ENCODE results near the gene ADAP2. TPM values are rescaled to one million over a fixed set of nuclear protein-coding genes. Genes with fewer than 3 reads are reported as not detected.
"Not testable (repeated sequence)": the region's sequence is repeated elsewhere in the genome, so short reads cannot be mapped to it uniquely, and the experiment has no call there.

The ADAP2 gene
- total RNA-seq, 1 donor from 2014 or later = 0.62 TPM

GRCh38 chr17:30965686-30966085 is 43.9 kb downstream of the ADAP2 start:
- Mint-ChIP-seq H3K4me1 (ENCODE audit: unreplicated experiment) (peaks cover 9% of the 10 kb centered on the region), H3K27me3 (ENCODE audit: unreplicated experiment) (no peaks in the 10 kb centered on the region), H3K27ac (ENCODE audit: unreplicated experiment) (no peak overlapping the region), H3K36me3 (ENCODE audit: unreplicated experiment) (no peaks in the 10 kb centered on the region), H3K4me3 (ENCODE audit: unreplicated experiment) (no peak overlapping the region), H3K9me3 (ENCODE audit: unreplicated experiment) (no peaks in the 10 kb centered on the region)
- TF ChIP-seq, protein P1, sequence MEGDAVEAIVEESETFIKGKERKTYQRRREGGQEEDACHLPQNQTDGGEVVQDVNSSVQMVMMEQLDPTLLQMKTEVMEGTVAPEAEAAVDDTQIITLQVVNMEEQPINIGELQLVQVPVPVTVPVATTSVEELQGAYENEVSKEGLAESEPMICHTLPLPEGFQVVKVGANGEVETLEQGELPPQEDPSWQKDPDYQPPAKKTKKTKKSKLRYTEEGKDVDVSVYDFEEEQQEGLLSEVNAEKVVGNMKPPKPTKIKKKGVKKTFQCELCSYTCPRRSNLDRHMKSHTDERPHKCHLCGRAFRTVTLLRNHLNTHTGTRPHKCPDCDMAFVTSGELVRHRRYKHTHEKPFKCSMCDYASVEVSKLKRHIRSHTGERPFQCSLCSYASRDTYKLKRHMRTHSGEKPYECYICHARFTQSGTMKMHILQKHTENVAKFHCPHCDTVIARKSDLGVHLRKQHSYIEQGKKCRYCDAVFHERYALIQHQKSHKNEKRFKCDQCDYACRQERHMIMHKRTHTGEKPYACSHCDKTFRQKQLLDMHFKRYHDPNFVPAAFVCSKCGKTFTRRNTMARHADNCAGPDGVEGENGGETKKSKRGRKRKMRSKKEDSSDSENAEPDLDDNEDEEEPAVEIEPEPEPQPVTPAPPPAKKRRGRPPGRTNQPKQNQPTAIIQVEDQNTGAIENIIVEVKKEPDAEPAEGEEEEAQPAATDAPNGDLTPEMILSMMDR (IDR thresholded peaks at IDR 0.05) = no peak
- no peak for DNase-seq (ENCODE audit: extremely low spot score, unreplicated experiment)

DNA sequence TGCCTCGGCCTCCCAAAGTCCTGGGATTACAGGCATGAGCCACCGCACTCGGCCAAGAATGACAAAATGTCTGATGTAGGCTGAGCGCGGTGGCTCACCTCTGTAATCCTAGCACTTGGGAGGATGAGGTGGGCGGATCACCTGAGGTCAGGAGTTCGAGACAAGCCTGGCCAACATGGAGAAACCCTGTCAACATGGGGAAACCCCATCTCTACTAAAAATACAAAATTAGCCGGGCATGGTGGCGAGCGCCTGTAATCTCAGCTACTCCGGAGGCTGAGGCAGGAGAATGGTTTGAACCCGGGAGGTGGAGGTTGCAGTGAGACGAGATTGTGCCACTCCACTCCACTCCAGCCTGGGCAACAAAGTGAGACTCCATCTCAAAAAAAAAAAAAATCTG is 46.2 kb downstream of the ADAP2 start:
- not testable (repeated sequence) for H3K4me3 Mint-ChIP-seq (ENCODE audit: unreplicated experiment); H3K27me3 Mint-ChIP-seq (ENCODE audit: unreplicated experiment); DNase-seq (ENCODE audit: extremely low spot score, unreplicated experiment); H3K27ac Mint-ChIP-seq (ENCODE audit: unreplicated experiment); H3K36me3 Mint-ChIP-seq (ENCODE audit: unreplicated experiment); H3K9me3 Mint-ChIP-seq (ENCODE audit: unreplicated experiment)
- H3K4me1 Mint-ChIP-seq (ENCODE audit: unreplicated experiment) = peaks cover 20% of the 10 kb centered on the region

GRCh38 chr17:30969989-30970830 is 48.5 kb downstream of the ADAP2 start:
- DNase-seq (ENCODE audit: extremely low spot score, unreplicated experiment) = no peak
- Mint-ChIP-seq H3K9me3 (ENCODE audit: unreplicated experiment) (no peaks in the 10 kb centered on the region), H3K4me1 (ENCODE audit: unreplicated experiment) (peaks cover 24% of the 10 kb centered on the region), H3K27me3 (ENCODE audit: unreplicated experiment) (no peaks in the 10 kb centered on the region), H3K36me3 (ENCODE audit: unreplicated experiment) (peaks cover 13% of the 10 kb centered on the region), H3K4me3 (ENCODE audit: unreplicated experiment) (peak overlapping the region; percentile 94), H3K27ac (ENCODE audit: unreplicated experiment) (peak overlapping the region; percentile 98)
- TF ChIP-seq, protein P1 (IDR thresholded peaks at IDR 0.05) = no peak

DNA sequence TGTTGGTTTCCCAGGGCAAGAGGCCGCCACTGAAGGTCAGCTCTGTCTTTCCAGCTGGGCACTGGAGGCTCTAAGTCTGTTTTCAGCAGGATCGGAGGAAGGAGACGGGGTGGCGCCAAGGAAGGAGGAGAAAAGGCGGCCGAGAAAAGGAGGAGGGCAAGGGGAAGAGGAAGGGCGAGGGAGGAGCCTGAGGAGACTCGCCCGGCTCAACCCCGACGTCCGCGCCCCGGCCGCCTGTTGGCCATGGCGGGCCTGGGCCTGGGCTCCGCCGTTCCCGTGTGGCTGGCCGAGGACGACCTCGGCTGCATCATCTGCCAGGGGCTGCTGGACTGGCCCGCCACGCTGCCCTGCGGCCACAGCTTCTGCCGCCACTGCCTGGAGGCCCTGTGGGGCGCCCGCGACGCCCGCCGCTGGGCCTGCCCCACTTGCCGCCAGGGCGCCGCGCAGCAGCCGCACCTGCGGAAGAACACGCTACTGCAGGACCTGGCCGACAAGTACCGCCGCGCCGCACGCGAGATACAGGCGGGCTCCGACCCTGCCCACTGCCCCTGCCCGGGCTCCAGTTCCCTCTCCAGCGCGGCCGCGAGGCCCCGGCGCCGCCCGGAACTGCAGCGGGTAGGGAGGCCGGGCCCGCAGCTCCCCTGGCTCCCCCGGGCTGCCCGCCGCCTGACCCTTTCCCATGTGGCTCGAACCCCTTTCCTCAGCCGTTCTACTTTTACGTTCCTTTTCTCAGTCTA is 49.3 kb downstream of the ADAP2 start, which contains the start of gene RNF135:
Gene RNF135 (plus strand): TSS at position 209 of the 737 bp plus-strand sequence. CDS start 35 bp downstream, at position 244.
- TF ChIP-seq, protein P1 (IDR thresholded peaks at IDR 0.05) = peak; percentile 49
- Mint-ChIP-seq H3K36me3 (ENCODE audit: unreplicated experiment) (peaks cover 18% of the 10 kb centered on the region), H3K4me3 (ENCODE audit: unreplicated experiment) (peak within 1 kb of the TSS; percentile 94), H3K4me1 (ENCODE audit: unreplicated experiment) (peaks cover 24% of the 10 kb centered on the region), H3K27me3 (ENCODE audit: unreplicated experiment) (no peaks in the 10 kb centered on the region), H3K27ac (ENCODE audit: unreplicated experiment) (peak within 1 kb of the TSS; percentile 98), H3K9me3 (ENCODE audit: unreplicated experiment) (no peaks in the 10 kb centered on the region)
- peak; percentile 91 for DNase-seq (ENCODE audit: extremely low spot score, unreplicated experiment)

DNA sequence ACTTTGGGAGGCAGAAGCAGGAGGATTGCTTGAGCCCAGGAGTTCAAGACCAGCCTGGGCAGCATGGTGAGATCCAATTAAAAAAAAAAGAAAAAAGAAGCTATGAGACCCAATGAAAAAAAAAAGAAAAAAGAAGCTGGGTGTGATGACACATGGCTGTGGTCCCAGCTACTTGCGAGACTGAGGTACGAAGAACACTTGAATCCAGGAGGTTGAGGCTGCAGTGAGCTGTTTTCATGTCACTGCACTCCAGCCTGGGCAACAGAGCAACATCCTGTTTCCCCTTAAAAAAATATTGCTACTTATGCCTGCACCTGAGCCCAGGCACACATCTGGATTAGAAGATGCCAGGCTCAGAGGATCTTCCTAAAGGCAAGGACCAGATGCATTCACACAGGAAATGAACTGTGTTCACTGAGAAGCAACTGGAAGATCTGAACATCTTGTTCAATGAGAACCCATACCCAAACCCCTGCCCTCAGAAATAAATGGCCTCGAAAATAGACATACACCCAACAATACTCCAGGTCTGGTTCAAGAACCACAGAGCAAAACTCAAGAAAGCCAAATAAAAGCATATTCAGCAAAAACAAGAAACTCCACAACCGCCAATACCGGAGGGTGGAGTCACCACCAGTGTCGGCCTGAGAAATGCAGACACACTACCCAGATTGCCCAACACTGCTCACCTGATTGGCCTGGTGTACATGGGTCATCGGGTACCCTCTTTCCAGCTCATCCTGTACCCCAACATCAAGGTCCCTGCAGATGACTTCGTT is 53.5 kb downstream of the ADAP2 start:
- TF ChIP-seq, protein P1 (IDR thresholded peaks at IDR 0.05) = no peak
- Mint-ChIP-seq H3K4me1 (ENCODE audit: unreplicated experiment) (peaks cover 19% of the 10 kb centered on the region), H3K36me3 (ENCODE audit: unreplicated experiment) (peaks cover 25% of the 10 kb centered on the region), H3K27me3 (ENCODE audit: unreplicated experiment) (no peaks in the 10 kb centered on the region), H3K4me3 (ENCODE audit: unreplicated experiment) (no peak overlapping the region), H3K27ac (ENCODE audit: unreplicated experiment) (no peak overlapping the region), H3K9me3 (ENCODE audit: unreplicated experiment) (peaks cover 8% of the 10 kb centered on the region)
- no peak for DNase-seq (ENCODE audit: extremely low spot score, unreplicated experiment)

- peaks cover 15% of the 10 kb centered on the region for H3K36me3 Mint-ChIP-seq (ENCODE audit: unreplicated experiment)
- not testable (repeated sequence) for H3K9me3 Mint-ChIP-seq (ENCODE audit: unreplicated experiment)
These were observed 58.2 kb downstream of the ADAP2 start for GRCh38 chr17:30979919-30980318.

More at GRCh38 chr17:30979919-30980318, 58.2 kb downstream of the ADAP2 start:
- not testable (repeated sequence) for H3K4me3 Mint-ChIP-seq (ENCODE audit: unreplicated experiment); DNase-seq (ENCODE audit: extremely low spot score, unreplicated experiment); H3K27me3 Mint-ChIP-seq (ENCODE audit: unreplicated experiment); H3K4me1 Mint-ChIP-seq (ENCODE audit: unreplicated experiment); H3K27ac Mint-ChIP-seq (ENCODE audit: unreplicated experiment)

Measured in osteocyte (in vitro differentiated cells).